Prostate gland (tissue), 2 donors: ENCODE results near the gene CYTH2.

ENCODE experiments used
- POLR2A ChIP-seq: fragments of 450-650 bp; IDR thresholded peaks from one replicate; pipeline ENCODE4 v1.6.1; 2016; ENCODE audit warnings: antibody characterized with exemption, mild to moderate bottlenecking
- POLR2AphosphoS5 ChIP-seq: sonication (generic); formaldehyde crosslinking; IDR thresholded peaks from one replicate; pipeline ENCODE4 v1.6.1; 2017; ENCODE audit warnings: antibody characterized with exemption
- TF ChIP-seq, protein P1 (sequence below), 4 experiments: fragments of 200-600 bp in 2 of 4; fragments of 450-650 bp in 2 of 4; sonication (generic) in 2 of 4; IDR thresholded peaks; 1 replicate in 3 of 4; 2 replicates in 1 of 4; pipeline ENCODE4 v1.5.1; 2016 to 2019; ENCODE audit warnings: antibody characterized with exemption in 4 of 4, mild to moderate bottlenecking in 2 of 4, moderate library complexity in 2 of 4

DNA sequence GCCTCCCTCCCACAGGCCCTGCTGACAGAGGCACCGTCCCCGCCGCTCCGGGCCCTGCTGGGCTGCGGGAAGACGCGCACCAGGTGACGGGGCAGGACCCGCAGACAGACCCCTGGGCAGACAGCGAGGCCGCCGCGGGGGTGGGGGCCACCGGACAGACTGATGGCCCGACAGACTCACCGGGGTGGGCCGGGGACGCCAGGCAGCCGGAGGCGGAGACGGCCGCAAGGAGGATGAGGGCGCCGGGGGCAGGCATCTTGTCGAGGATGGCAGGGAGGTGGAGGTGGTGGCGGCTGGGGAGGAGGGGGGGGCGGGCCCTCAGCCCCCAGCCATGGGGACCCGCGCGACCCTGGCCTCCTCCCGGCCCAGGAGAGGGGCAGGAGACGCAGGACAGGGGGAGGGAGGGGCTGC is 42.2 kb downstream of the CYTH2 start:
- TF ChIP-seq, protein P1, sequence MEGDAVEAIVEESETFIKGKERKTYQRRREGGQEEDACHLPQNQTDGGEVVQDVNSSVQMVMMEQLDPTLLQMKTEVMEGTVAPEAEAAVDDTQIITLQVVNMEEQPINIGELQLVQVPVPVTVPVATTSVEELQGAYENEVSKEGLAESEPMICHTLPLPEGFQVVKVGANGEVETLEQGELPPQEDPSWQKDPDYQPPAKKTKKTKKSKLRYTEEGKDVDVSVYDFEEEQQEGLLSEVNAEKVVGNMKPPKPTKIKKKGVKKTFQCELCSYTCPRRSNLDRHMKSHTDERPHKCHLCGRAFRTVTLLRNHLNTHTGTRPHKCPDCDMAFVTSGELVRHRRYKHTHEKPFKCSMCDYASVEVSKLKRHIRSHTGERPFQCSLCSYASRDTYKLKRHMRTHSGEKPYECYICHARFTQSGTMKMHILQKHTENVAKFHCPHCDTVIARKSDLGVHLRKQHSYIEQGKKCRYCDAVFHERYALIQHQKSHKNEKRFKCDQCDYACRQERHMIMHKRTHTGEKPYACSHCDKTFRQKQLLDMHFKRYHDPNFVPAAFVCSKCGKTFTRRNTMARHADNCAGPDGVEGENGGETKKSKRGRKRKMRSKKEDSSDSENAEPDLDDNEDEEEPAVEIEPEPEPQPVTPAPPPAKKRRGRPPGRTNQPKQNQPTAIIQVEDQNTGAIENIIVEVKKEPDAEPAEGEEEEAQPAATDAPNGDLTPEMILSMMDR (IDR thresholded peaks at IDR 0.05) = no peak
- TF ChIP-seq POLR2A (no peak), POLR2AphosphoS5 (no peak)
